Muscle of back (tissue), 11 donors: ENCODE data around the gene SLC26A5. TPM values are rescaled to one million over a fixed set of nuclear protein-coding genes. Genes with fewer than 3 reads are reported as not detected.
"Not testable (repeated sequence)": the region's sequence is repeated elsewhere in the genome, so short reads cannot be mapped to it uniquely, and the experiment has no call there.

ENCODE experiments used
- DNase-seq, 3 donors: peaks; one replicate each; pipeline versions ENCODE4 v3.0.0 to v3.0.0-alpha.2; 2013
- polyA plus RNA-seq, 10 donors: library from polyadenylated mRNA; unstranded; fragments of 120-200 nt; gene quantifications; one replicate each; pipeline ENCODE4 v1.2.1, GENCODE V29; 2013; ENCODE audit not compliant: insufficient read length in 10 of 10

Gene SLC26A5
- polyA plus RNA-seq, 10 donors: 0.17 to 0.73 (median 0.20) TPM; not detected in 4

- DNase-seq: no peak
These were observed 33.9 kb downstream of the SLC26A5 start for GRCh38 chr7:103412151-103412550.

DNA sequence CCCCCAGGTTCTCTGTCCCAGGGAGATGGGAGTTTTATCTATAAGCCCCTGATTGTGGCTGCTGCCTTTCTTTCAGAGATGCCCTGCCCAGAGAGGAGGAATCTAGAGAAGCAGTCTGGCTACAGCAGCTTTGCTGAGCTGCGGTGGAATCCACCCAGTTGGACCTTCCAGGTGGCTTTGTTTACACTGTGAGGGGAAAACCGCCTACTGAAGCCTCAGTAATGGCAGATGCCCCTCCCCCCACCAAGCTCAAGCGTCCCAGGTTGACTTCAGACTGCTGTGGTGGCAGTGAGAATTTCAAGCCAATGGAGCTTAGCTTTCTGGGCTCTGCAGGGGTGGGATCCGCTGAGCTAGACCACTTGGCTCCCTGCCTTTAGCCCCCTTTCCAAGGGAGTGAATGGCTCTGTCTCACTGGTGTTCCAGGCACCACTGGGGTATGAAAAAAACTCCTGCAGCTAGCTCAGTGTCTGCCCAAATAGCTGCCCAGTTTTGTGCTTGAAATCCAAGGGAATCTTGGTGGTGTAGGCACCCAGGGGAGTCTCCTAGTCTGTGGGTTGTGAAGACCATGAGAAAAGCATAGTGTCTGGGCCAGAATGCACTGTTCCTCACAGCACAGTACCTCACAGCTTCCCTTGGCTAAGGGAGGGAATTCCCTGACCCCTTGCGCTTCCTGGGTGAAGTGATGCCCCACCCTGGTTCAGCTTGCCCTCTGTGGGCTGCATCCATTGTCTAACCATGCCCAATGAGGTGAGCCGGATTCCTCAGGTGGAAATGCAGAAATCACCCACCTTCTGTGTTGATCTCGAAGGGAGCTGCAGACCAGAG is 40.0 kb downstream of the SLC26A5 start:
- DNase-seq: not testable (repeated sequence)

DNA sequence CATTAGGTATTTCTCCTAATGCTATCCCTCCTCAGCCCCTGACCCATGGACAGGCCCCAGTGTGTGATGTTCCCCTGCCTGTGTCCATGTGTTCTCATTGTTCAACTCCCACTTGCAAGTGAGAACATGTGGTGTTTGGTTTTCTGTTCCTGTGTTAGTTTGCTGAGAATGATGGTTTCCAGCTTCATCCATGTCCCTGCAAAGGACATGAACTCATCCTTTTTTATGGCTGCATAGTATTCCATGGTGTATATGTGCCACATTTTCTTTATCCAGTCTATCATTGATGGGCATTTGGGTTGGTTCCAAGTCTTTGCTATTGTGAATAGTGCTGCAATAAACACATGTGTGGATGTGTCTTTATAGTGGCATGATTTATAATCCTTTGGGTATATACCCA is 46.3 kb downstream of the SLC26A5 start:
- not testable (repeated sequence) for DNase-seq

DNA sequence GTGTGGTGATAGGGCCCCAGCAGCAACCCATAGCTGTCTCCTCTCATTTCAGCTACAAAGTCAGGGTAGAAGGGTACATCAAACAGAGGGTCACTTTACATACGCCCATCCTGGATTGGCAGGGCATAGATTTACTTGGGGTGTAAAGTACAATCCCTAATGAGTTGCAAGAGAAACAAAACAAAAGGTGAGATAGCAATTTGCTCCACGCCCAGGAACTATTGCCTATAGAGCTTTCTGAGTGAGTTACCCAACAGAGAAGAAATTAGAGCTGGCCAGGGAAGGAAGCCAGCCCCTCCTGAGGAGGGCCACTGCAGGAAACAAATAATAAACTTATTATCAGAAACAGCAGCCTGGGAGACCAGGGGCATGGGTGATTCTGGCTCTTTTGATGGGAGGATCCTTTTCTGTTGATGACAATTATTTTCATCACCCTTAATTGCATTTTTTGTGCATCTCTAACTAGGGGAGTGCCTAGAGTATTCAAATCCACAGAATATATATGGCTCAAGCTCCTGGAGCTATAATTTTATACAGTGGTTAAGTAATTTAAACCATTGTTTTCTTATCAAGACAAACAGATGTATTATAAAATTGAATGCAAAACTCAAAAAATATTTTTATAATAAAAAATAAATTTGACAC is 47.4 kb downstream of the SLC26A5 start:
- DNase-seq: no peak

- DNase-seq: no peak
These were observed 49.5 kb downstream of the SLC26A5 start for GRCh38 chr7:103396471-103396870.

GRCh38 chr7:103395071-103395470 is 50.9 kb downstream of the SLC26A5 start:
- DNase-seq: no peak

DNA sequence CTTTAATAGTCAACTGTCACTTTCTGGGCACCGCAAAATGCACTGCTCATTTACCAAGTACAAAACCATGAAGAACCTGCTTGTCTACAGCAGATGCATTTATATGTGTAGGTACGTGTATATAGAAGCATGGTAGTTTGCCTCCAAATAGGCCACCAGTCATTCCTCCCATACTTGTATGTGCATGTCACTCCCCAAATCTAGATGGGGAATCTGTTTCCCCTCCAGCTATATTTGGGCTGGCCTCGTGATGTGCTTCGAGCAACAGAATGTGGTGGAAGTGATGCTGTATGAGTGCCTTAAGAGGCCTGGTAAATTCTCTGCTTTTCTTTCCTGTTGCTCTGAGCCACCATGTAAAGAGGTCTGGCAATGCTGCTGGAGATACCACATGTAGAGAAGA is 51.4 kb downstream of the SLC26A5 start:
- no peak for DNase-seq

DNA sequence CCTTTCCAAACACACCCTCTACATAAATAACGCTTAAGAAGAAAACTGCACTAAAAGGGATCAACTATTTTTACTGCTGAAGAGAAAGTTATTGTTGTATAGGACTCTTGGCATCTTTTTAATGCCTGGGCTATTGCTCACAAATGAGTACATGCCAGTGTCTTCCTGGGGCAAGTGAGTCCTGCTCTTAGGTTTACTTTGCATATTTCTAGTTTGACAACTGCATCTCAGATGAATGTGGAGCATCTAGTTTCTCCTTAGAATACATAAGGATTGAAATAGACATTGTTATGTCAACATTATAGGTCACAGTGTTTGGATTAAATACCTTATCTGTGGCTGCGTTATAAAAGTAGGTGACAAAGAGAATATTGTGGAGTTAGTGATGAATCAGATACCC is 54.0 kb downstream of the SLC26A5 start:
- DNase-seq: no peak

GRCh38 chr7:103391150-103391549 is 54.9 kb downstream of the SLC26A5 start:
- no peak for DNase-seq

GRCh38 chr7:103389263-103389662 is 56.7 kb downstream of the SLC26A5 start:
- DNase-seq: no peak

DNA sequence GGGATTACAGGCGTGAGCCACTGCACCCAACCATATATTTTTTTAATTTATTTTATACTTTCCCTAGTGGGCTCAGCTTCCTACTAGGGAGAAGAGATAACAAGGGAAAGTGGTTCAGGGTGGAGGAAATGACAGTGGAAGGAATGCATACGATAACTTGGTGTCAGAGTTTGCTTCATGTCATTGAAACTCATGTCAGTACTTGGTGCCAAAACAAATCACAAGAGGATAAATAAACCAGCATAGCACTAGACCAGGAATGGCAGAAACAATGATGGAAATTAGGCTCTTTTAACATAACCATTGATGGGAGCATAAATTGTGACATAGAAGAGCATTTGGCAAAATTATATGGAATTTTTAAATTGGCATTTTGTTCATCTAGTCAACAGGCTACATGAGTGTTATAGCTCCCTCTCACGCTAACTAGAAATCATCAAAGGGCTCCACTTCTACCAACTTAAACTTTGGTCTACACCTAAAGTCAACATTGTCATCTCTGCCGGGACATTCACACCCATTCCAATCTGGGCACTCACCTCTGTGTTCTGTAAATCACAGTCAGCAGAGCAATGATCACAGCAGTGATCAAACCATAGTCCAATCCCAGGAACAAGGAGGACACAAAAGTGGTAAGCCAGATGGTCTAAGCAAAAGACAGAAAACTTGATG is 57.4 kb downstream of the SLC26A5 start:
- no peak for DNase-seq

GRCh38 chr7:103387242-103387641 is 58.8 kb downstream of the SLC26A5 start:
- no peak for DNase-seq

DNA sequence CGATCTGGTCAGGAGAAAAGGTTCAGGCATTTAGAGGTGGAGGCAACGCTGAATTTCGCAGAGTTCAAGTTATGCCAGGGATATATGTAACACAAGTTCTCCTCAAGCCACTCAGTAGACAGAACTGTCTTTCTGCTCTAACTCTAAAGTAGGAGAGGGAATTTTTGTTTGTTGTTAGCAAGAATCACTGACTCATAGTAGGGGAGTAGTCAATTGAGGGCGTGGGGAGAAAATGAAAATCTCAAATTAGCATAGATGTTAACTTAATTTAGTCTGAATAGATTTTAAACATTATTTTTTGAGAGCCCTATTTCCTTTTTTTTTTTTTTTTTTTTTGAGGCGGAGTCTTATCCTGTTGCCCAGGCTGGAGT is 64.0 kb downstream of the SLC26A5 start:
- no peak for DNase-seq

DNA sequence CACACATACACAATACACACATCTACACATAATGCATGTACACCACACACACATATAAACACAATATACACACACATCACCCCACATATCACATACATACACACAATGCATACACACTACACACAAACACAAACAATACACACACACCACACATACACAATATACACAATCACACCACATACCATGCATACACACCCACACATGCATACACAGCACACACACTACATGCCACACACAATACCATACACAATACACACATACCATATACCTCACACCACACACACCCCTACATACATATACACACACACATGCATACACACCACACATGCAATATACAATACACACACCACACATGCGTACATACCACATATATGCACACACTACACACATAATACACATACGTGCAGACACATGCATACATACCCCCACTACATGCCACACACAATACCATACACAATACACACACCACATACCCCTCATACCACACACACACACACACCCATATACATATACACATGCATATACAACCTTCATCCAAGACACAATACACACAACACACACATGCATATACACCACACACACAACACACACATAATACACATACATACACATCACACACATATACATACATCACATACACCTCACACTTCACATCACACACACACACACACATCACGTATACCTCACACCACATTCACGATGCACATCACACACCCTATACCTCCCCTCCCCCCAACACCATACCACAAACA is 64.6 kb downstream of the SLC26A5 start:
- DNase-seq: no peak

DNA sequence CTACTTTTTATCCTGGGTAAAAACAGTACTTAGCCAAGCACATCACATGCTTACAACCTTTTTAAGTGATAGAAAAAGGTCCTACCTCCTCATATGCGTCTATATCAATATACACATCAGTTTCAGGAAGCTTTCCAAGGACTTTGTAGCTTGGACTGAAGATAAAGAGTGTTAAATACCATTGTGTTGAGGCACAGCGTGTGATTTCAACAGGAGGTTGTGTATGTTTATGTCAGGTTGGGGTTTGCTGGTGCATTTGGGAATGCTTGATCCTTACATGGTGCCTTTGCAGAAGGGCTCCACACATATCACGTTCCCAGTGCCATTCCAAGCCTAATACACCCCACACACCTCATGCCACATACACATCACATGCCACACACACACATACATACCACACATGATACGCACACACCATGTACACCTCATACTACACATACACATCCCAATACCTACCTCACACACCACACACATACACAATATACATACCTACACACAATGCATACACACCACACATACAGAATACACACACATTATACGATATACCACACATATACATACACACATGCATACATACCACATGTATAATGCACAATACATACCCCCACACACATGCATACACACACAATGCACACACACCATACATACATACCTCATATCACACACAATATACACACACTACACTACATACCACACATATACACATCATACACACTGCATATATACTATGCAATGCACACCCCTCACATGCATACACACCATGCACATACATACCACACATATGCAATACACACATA is 65.4 kb downstream of the SLC26A5 start:
- DNase-seq: no peak

GRCh38 chr7:103379270-103379975 is 66.6 kb downstream of the SLC26A5 start:
- no peak for DNase-seq

GRCh38 chr7:103373866-103374643 is 72.0 kb downstream of the SLC26A5 start:
- no peak for DNase-seq

DNA sequence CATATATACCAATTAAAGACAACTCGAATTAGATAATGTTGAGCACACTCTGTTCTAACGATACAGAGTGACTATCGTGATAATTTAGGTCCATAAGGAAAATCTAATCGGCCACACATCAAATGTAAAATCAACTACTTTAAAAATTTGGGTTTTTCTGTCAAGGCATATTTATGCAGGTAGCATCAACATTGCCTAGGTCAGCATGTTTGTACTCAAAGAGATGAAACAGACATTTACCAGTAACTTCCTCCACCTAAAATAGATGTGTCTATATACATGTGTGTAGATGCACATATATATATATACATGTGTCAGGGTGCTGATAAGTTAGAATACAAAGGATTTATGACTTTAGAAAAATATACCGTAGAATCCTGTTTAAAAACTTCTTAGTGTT is 76.6 kb downstream of the SLC26A5 start:
- no peak for DNase-seq

GRCh38 chr7:103349805-103350204 is 96.2 kb downstream of the SLC26A5 start:
- no peak for DNase-seq

GRCh38 chr7:103348959-103349358 is 97.0 kb downstream of the SLC26A5 start:
- DNase-seq: no peak
